Measurements from ENCODE around the gene NFS1.
A peak's percentile ranks its signal among the peaks of the same experiment; 100 is the strongest.

Gene NFS1

GRCh38 chr20:35681960-35682359 lies 17.2 kb downstream of the NFS1 start:
- Histone ChIP-seq H4K20me1 (ENCODE audit: insufficient read depth, low read length) (no peaks in the 10 kb centered on the region), H3K79me2 (ENCODE audit: insufficient read depth, low read length) (no peaks in the 10 kb centered on the region), H3K4me3 (ENCODE audit: low read depth in 1 of 2, low read length in 2 of 2) (no peak overlapping the region), H3K9ac (ENCODE audit: low read depth, low read length) (no peak overlapping the region), H3K9me3 (ENCODE audit: insufficient read depth, low read length, severe bottlenecking) (no peaks in the 10 kb centered on the region), H3K27me3 (ENCODE audit: insufficient read depth, low read length, poor library complexity) (no peaks in the 10 kb centered on the region), H2AFZ (ENCODE audit: low read depth, low read length) (no peak overlapping the region), H3K36me3 (ENCODE audit: insufficient read depth, low read length) (peaks cover 23% of the 10 kb centered on the region), H3K4me1 (ENCODE audit: insufficient read depth, low read length) (no peaks in the 10 kb centered on the region), H3K4me2 (ENCODE audit: insufficient read depth, low read length) (no peak overlapping the region), H3K27ac (ENCODE audit: low read length) (no peak overlapping the region)
- DNase-seq (no peak), ATAC-seq (ENCODE audit: insufficient read depth, low read depth) (no peak)
- TF ChIP-seq CTCF (IDR thresholded peaks at IDR 0.05; ENCODE audit: borderline replicate concordance, extremely low read depth, low read length, poor library complexity, severe bottlenecking) (no peak), EZH2 (IDR thresholded peaks at IDR 0.05; ENCODE audit: borderline replicate concordance, low read depth, low read length, severe bottlenecking) (no peak)

GRCh38 chr20:35680452-35681183 lies 18.5 kb downstream of the NFS1 start:
- Histone ChIP-seq H3K4me1 (ENCODE audit: insufficient read depth, low read length) (no peaks in the 10 kb centered on the region), H3K4me3 (ENCODE audit: low read depth in 1 of 2, low read length in 2 of 2) (no peak overlapping the region), H3K4me2 (ENCODE audit: insufficient read depth, low read length) (no peak overlapping the region), H2AFZ (ENCODE audit: low read depth, low read length) (no peak overlapping the region), H3K9ac (ENCODE audit: low read depth, low read length) (no peak overlapping the region), H3K79me2 (ENCODE audit: insufficient read depth, low read length) (no peaks in the 10 kb centered on the region), H3K27me3 (ENCODE audit: insufficient read depth, low read length, poor library complexity) (no peaks in the 10 kb centered on the region), H4K20me1 (ENCODE audit: insufficient read depth, low read length) (no peaks in the 10 kb centered on the region), H3K9me3 (ENCODE audit: insufficient read depth, low read length, severe bottlenecking) (no peaks in the 10 kb centered on the region), H3K27ac (ENCODE audit: low read length) (no peak overlapping the region), H3K36me3 (ENCODE audit: insufficient read depth, low read length) (peaks cover 17% of the 10 kb centered on the region)
- ATAC-seq (ENCODE audit: insufficient read depth, low read depth) (no peak), DNase-seq (no peak)
- TF ChIP-seq CTCF (IDR thresholded peaks at IDR 0.05; ENCODE audit: borderline replicate concordance, extremely low read depth, low read length, poor library complexity, severe bottlenecking): no peak
- TF ChIP-seq EZH2 (IDR thresholded peaks at IDR 0.05; ENCODE audit: borderline replicate concordance, low read depth, low read length, severe bottlenecking): no peak

DNA sequence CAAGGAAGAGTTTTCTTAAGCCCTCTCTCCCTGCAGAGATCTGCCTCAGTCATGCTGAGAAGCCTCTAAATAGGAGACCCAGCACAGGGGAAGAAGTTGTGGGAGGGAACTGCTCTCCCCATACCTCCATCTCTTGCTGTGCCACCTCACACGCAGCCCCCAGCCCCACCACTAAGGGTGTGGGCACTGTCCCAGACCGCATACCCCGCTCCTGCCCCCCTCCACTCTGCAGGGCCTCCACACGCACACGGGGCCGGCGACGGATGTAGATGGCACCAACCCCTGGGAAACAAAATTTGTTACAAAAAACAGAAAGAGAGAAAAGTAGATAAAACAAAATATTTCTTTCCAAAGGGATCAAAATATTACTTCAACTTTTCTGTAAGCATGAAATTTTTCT lies 24.2 kb downstream of the NFS1 start:
- no peak overlapping the region for H3K4me2 ChIP-seq (ENCODE audit: insufficient read depth, low read length)
- no peak overlapping the region for H3K4me3 ChIP-seq (ENCODE audit: low read depth in 1 of 2, low read length in 2 of 2)
- DNase-seq (peak; percentile 1), ATAC-seq (ENCODE audit: insufficient read depth, low read depth) (no peak)
- H3K4me1 ChIP-seq (ENCODE audit: insufficient read depth, low read length): no peaks in the 10 kb centered on the region
- H3K27ac ChIP-seq (ENCODE audit: low read length): no peak overlapping the region
- H3K36me3 ChIP-seq (ENCODE audit: insufficient read depth, low read length): peaks cover 43% of the 10 kb centered on the region
- H3K27me3 ChIP-seq (ENCODE audit: insufficient read depth, low read length, poor library complexity): no peaks in the 10 kb centered on the region
- no peaks in the 10 kb centered on the region for H3K9me3 ChIP-seq (ENCODE audit: insufficient read depth, low read length, severe bottlenecking)
- no peaks in the 10 kb centered on the region for H4K20me1 ChIP-seq (ENCODE audit: insufficient read depth, low read length)
- no peak overlapping the region for H3K9ac ChIP-seq (ENCODE audit: low read depth, low read length)
- no peak overlapping the region for H2AFZ ChIP-seq (ENCODE audit: low read depth, low read length)
- H3K79me2 ChIP-seq (ENCODE audit: insufficient read depth, low read length): no peaks in the 10 kb centered on the region
- TF ChIP-seq EZH2 (IDR thresholded peaks at IDR 0.05; ENCODE audit: borderline replicate concordance, low read depth, low read length, severe bottlenecking) (no peak), CTCF (IDR thresholded peaks at IDR 0.05; ENCODE audit: borderline replicate concordance, extremely low read depth, low read length, poor library complexity, severe bottlenecking) (no peak)

Data from DND-41 (cell line).